Measurements from ENCODE around the gene STK16. TPM values are rescaled to one million over a fixed set of nuclear protein-coding genes. Genes with fewer than 3 reads are reported as not detected.
A peak's percentile ranks its signal among the peaks of the same experiment; 100 is the strongest.

STK16 gene
- total and polyA plus RNA-seq, 2 of the 13 experiments (the other 11 are each of a cell fraction or from before 2014, with no cell fraction given) = 28.0 to 50.9 TPM

DNA sequence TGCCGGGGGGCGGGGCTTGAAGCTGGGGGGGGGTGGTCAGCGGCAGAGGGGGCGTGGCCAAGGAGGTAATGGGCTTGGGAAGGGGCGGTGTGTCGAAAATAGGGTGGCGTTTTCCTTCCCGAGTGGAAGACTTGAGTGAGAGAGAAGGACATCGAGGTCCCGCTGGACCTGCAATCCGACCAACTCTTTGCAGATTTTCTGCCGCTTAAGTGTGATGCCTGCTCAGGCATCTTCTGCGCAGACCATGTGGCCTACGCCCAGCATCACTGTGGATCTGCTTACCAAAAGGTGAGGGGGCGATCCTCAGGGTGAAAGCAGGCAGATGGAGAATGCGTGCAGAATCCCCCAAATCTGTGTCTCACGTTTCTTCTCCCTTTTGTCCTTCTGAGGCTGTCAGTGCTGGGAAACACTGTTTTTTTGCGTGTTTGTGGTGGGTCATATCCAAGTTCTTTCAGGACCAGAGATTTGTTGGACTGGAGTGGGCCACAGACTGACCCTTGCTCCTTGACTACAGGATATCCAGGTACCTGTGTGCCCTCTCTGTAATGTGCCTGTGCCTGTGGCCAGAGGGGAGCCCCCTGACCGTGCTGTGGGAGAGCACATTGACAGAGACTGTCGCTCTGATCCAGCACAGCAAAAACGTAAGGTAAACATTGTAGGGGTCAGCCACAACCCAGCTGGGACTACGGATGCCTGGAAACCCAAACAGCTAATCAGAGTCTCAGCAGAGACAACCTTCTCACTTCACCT, 38.0 kb upstream of the STK16 start (continued):
- TF ChIP-seq ZNF646 (CRISPR knock-in tag; IDR thresholded peaks at IDR 0.05) (no peak), SP1 (IDR thresholded peaks at IDR 0.05) (no peak), SP1 (CRISPR knock-in tag; IDR thresholded peaks at IDR 0.05) (peak; percentile 54), ZNF510 (CRISPR knock-in tag; IDR thresholded peaks at IDR 0.05; ENCODE audit: low read depth) (peak; percentile 76; the same call in 1 of the 2 replicates), ISL2 (CRISPR knock-in tag; IDR thresholded peaks at IDR 0.05) (no peak), ZBTB40 (IDR thresholded peaks at IDR 0.05) (no peak), ZBTB40 (CRISPR knock-in tag; IDR thresholded peaks at IDR 0.05) (no peak), DNMT1 (CRISPR knock-in tag; IDR thresholded peaks at IDR 0.05) (no peak; the same call in 1 of the 2 replicates), MAZ (IDR thresholded peaks at IDR 0.05; ENCODE audit: borderline replicate concordance, low read depth, low read length) (no peak), MAZ (CRISPR knock-in tag; IDR thresholded peaks at IDR 0.05; ENCODE audit: low read depth) (no peak), ZNF782 (CRISPR knock-in tag; IDR thresholded peaks at IDR 0.05; ENCODE audit: borderline replicate concordance) (0 out of 2 replicates have a peak, but pooled peaks have one; percentile 62), SRSF9 (IDR thresholded peaks at IDR 0.05; ENCODE audit: borderline replicate concordance, insufficient read depth, low read depth, low read length, poor library complexity, severe bottlenecking) (no peak), ZNF547 (CRISPR knock-in tag; IDR thresholded peaks at IDR 0.05) (no peak), ZNF234 (CRISPR knock-in tag; conservative IDR thresholded peaks at IDR 0.05) (no peak)
